ENCODE measurements around the gene CRB1.
A peak's percentile ranks its signal among the peaks of the same experiment; 100 is the strongest.

Gene CRB1

DNA sequence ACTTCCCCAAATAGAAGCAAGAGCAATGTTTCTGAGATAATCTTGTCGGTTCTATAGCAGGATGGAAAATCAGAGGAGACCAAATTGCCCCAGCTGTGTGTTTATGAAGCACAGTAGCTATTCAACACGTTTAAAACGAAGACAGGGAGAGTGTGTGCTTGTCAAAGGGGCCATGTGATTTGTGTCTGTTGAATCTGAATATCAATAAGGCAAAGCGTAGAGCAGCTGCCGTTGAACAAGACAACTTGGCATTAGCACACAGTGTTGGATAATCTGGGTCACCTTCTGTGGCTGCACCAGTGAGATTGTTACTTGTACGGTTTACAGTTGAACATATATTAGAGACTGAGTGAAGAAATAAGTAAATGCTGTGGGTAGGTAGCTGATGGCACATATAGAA lies 1.0 kb downstream of the CRB1 start:
- TF ChIP-seq, protein P1, sequence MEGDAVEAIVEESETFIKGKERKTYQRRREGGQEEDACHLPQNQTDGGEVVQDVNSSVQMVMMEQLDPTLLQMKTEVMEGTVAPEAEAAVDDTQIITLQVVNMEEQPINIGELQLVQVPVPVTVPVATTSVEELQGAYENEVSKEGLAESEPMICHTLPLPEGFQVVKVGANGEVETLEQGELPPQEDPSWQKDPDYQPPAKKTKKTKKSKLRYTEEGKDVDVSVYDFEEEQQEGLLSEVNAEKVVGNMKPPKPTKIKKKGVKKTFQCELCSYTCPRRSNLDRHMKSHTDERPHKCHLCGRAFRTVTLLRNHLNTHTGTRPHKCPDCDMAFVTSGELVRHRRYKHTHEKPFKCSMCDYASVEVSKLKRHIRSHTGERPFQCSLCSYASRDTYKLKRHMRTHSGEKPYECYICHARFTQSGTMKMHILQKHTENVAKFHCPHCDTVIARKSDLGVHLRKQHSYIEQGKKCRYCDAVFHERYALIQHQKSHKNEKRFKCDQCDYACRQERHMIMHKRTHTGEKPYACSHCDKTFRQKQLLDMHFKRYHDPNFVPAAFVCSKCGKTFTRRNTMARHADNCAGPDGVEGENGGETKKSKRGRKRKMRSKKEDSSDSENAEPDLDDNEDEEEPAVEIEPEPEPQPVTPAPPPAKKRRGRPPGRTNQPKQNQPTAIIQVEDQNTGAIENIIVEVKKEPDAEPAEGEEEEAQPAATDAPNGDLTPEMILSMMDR (IDR thresholded peaks at IDR 0.05; ENCODE audit: control insufficient read depth, extremely low read depth, insufficient read depth): no peak
- no peak for DNase-seq (ENCODE audit: low read depth)

GRCh38 chr1:197272791-197273190 lies 4.7 kb downstream of the CRB1 start:
- no peak for DNase-seq (ENCODE audit: low read depth)
- H3K4me3 ChIP-seq (ENCODE audit: low read depth, low read length): no peak overlapping the region
- TF ChIP-seq, protein P1 (IDR thresholded peaks at IDR 0.05; ENCODE audit: control insufficient read depth, extremely low read depth, insufficient read depth): no peak

More for the DNA sequence above, 1.0 kb downstream of the CRB1 start:
- no peak overlapping the region for H3K4me3 ChIP-seq (ENCODE audit: low read depth, low read length)

- TF ChIP-seq, protein P1 (IDR thresholded peaks at IDR 0.05; ENCODE audit: control insufficient read depth, extremely low read depth, insufficient read depth): no peak
- H3K4me3 ChIP-seq (ENCODE audit: low read depth, low read length): no peak overlapping the region
- no peak for DNase-seq (ENCODE audit: low read depth)
These were observed 9.1 kb downstream of the CRB1 start for GRCh38 chr1:197277166-197277565.

- TF ChIP-seq, protein P1 (IDR thresholded peaks at IDR 0.05; ENCODE audit: control insufficient read depth, extremely low read depth, insufficient read depth): no peak
- no peak for DNase-seq (ENCODE audit: low read depth)
- no peak overlapping the region for H3K4me3 ChIP-seq (ENCODE audit: low read depth, low read length)
These were observed 16.3 kb downstream of the CRB1 start for GRCh38 chr1:197284325-197284724.

GRCh38 chr1:197284966-197285365 lies 16.9 kb downstream of the CRB1 start:
- no peak for DNase-seq (ENCODE audit: low read depth)
- no peak overlapping the region for H3K4me3 ChIP-seq (ENCODE audit: low read depth, low read length)
- TF ChIP-seq, protein P1 (IDR thresholded peaks at IDR 0.05; ENCODE audit: control insufficient read depth, extremely low read depth, insufficient read depth): no peak

DNA sequence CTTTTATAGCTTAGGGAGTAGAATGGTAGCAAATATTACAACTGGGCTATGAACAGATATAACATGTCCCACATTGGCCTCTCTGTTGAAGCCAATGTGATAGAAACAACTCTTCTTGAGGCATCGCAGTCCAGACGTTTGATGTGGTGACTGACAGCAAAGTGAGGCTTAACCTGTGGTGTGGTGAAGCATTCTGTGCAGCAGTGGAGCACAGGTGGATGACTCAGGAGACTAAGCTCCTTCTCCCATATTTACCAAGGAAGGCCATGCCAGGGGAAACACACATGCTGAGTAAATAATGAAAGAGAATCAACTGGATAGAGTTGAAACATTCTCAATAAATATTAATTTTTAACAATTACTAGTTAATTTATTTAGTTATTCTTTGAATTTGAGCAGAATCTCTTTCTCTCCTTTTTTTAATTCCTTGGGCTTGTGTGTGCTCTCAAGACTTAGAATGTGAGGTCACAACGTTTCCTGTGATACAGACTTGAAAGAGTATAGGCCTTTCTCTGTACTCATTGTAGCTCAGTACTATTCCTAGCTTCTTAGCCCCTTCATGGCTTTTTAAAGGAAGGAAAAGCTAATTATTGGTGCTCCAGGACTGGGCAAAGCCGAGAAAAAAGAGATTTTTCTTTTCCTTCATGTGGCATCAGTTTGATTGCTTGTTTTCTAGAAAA lies 17.6 kb downstream of the CRB1 start:
- H3K4me3 ChIP-seq (ENCODE audit: low read depth, low read length): no peak overlapping the region
- DNase-seq (ENCODE audit: low read depth): peak; percentile 44
- TF ChIP-seq, protein P1 (IDR thresholded peaks at IDR 0.05; ENCODE audit: control insufficient read depth, extremely low read depth, insufficient read depth): no peak

GRCh38 chr1:197286634-197287033 lies 18.6 kb downstream of the CRB1 start:
- TF ChIP-seq, protein P1 (IDR thresholded peaks at IDR 0.05; ENCODE audit: control insufficient read depth, extremely low read depth, insufficient read depth): no peak

More at GRCh38 chr1:197286634-197287033, 18.6 kb downstream of the CRB1 start:
- H3K4me3 ChIP-seq (ENCODE audit: low read depth, low read length): no peak overlapping the region
- DNase-seq (ENCODE audit: low read depth): no peak

Measured in LNCaP clone FGC (cell line).